IPS-11a (cell line): ENCODE measurements around the gene CAPN3.

Source experiments
- H3K4me3 ChIP-seq: one replicate; pipeline ENCODE4 v1.5.1; 2013; ENCODE audit warnings: low read depth, low read length, control low read depth

Gene CAPN3

GRCh38 chr15:42355291-42355690, 4.0 kb upstream of the CAPN3 start:
- no peak overlapping the region for H3K4me3 ChIP-seq

GRCh38 chr15:42356851-42357250, 2.5 kb upstream of the CAPN3 start:
- H3K4me3 ChIP-seq = no peak overlapping the region

GRCh38 chr15:42358141-42358540, 1.2 kb upstream of the CAPN3 start:
- H3K4me3 ChIP-seq = no peak overlapping the region

GRCh38 chr15:42359985-42360384, 684 bp downstream of the CAPN3 start:
- no peak overlapping the region for H3K4me3 ChIP-seq

GRCh38 chr15:42360535-42361112, 1.3 kb downstream of the CAPN3 start:
- H3K4me3 ChIP-seq = no peak overlapping the region

GRCh38 chr15:42363487-42363886, 4.2 kb downstream of the CAPN3 start:
- H3K4me3 ChIP-seq = no peak overlapping the region

GRCh38 chr15:42363942-42364341, 4.6 kb downstream of the CAPN3 start:
- H3K4me3 ChIP-seq = no peak overlapping the region

GRCh38 chr15:42364529-42364928, 5.2 kb downstream of the CAPN3 start:
- H3K4me3 ChIP-seq = no peak overlapping the region

GRCh38 chr15:42365921-42366550, 6.7 kb downstream of the CAPN3 start:
- H3K4me3 ChIP-seq = no peak overlapping the region

- no peak overlapping the region for H3K4me3 ChIP-seq
Measured at GRCh38 chr15:42367041-42367440, 7.7 kb downstream of the CAPN3 start.

- no peak overlapping the region for H3K4me3 ChIP-seq
Measured at GRCh38 chr15:42368096-42368495, 8.8 kb downstream of the CAPN3 start.

GRCh38 chr15:42371096-42371495, 11.8 kb downstream of the CAPN3 start:
- no peak overlapping the region for H3K4me3 ChIP-seq

- no peak overlapping the region for H3K4me3 ChIP-seq
Measured at GRCh38 chr15:42373274-42373673, 14.0 kb downstream of the CAPN3 start.

GRCh38 chr15:42373936-42374335, 14.6 kb downstream of the CAPN3 start:
- H3K4me3 ChIP-seq = no peak overlapping the region

GRCh38 chr15:42374810-42375209, 15.5 kb downstream of the CAPN3 start:
- H3K4me3 ChIP-seq = no peak overlapping the region

- no peak overlapping the region for H3K4me3 ChIP-seq
Measured at GRCh38 chr15:42375252-42375651, 16.0 kb downstream of the CAPN3 start.

GRCh38 chr15:42375941-42376340, 16.6 kb downstream of the CAPN3 start:
- no peak overlapping the region for H3K4me3 ChIP-seq

- H3K4me3 ChIP-seq = no peak overlapping the region
Measured at GRCh38 chr15:42378011-42378410, 18.7 kb downstream of the CAPN3 start.

- H3K4me3 ChIP-seq = no peak overlapping the region
Measured at GRCh38 chr15:42384597-42384996, 25.3 kb downstream of the CAPN3 start.

- H3K4me3 ChIP-seq = no peak overlapping the region
Measured at GRCh38 chr15:42385206-42385979, 26.1 kb downstream of the CAPN3 start.

- H3K4me3 ChIP-seq = no peak overlapping the region
Measured at GRCh38 chr15:42385980-42386700, 26.8 kb downstream of the CAPN3 start.

- H3K4me3 ChIP-seq = no peak overlapping the region
Measured at GRCh38 chr15:42387603-42388002, 28.3 kb downstream of the CAPN3 start.
